Glutamatergic neuron (in vitro differentiated cells): ENCODE measurements around the gene PDHX. TPM values are rescaled to one million over a fixed set of nuclear protein-coding genes. Genes with fewer than 3 reads are reported as not detected.

Experiments used
- DNase-seq: peaks from one replicate; pipeline ENCODE4 v3.0.0; 2022
- H3K27ac Mint-ChIP-seq: one replicate; pipeline ENCODE4 v1.8.0; 2020; ENCODE audit warnings: mild to moderate bottlenecking, mixed read lengths, inconsistent platforms; ENCODE audit not compliant: unreplicated experiment
- H3K27me3 Mint-ChIP-seq: one replicate; pipeline ENCODE4 v1.8.0; 2020; ENCODE audit warnings: mild to moderate bottlenecking, moderate library complexity, mixed read lengths, inconsistent platforms; ENCODE audit not compliant: unreplicated experiment
- H3K36me3 Mint-ChIP-seq: one replicate; pipeline ENCODE4 v1.8.0; 2020; ENCODE audit warnings: mild to moderate bottlenecking, mixed read lengths, inconsistent platforms; ENCODE audit not compliant: unreplicated experiment
- H3K4me1 Mint-ChIP-seq: one replicate; pipeline ENCODE4 v1.8.0; 2020; ENCODE audit warnings: mild to moderate bottlenecking, low read depth, mixed read lengths, inconsistent platforms; ENCODE audit not compliant: unreplicated experiment
- H3K4me3 Mint-ChIP-seq: one replicate; pipeline ENCODE4 v1.8.0; 2020; ENCODE audit warnings: mild to moderate bottlenecking, mixed read lengths, inconsistent platforms; ENCODE audit not compliant: unreplicated experiment
- H3K9me3 Mint-ChIP-seq: one replicate; pipeline ENCODE4 v1.8.0; 2020; ENCODE audit warnings: mild to moderate bottlenecking, moderate library complexity, mixed read lengths, inconsistent platforms; ENCODE audit not compliant: unreplicated experiment
- CTCF ChIP-seq: fragments of 200-600 bp; sonication (generic); IDR thresholded peaks from one replicate; pipeline ENCODE4 v1.5.0; 2021; ENCODE audit not compliant: partially characterized antibody, unreplicated experiment
- total RNA-seq: library from RNA; stranded (reverse); fragmentation: NEBNext Ultra II Directional; extraction: Animal tissue kit (Norgen Biotek cat#: 25700); gene quantifications from one replicate; pipeline ENCODE4 v1.2.1, GENCODE V29; 2021; ENCODE audit not compliant: unreplicated experiment

The PDHX gene
- total RNA-seq, 1 donor from 2014 or later = 46.5 TPM

DNA sequence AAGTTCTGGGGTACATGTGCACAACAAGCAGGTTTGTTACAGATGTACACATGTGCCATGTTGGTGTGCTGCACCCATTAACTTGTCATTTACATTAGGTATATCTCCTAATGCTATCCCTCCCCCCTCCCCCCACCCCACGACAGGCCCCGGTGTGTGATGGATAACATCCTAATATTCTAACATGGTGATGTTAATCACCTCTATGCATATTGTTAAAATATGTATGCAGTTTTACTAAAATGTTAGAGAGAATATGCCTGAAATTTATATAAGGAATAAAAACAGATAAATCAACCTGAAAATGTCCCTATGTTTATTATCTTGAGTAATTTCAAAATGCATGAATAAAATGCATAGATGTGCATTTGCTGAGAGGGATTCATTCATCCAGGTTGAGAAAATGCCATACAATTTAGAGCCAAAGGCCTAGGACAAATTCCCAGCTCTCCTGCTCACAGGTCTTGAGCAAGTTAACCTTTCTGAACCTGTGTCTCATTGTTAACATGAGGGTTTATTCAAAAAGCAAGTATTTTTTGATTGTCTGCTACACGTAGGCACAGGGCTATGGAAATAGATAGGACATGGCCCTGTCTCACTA, 38.9 kb upstream of the PDHX start:
- no peak for TF ChIP-seq CTCF
- peaks cover 4% of the 10 kb centered on the region for H3K27me3 Mint-ChIP-seq
- H3K27ac Mint-ChIP-seq = no peak overlapping the region
- H3K4me3 Mint-ChIP-seq = no peak overlapping the region
- no peak for DNase-seq
- no peaks in the 10 kb centered on the region for H3K4me1 Mint-ChIP-seq
- peaks cover 2% of the 10 kb centered on the region for H3K9me3 Mint-ChIP-seq
- peaks cover 11% of the 10 kb centered on the region for H3K36me3 Mint-ChIP-seq

- TF ChIP-seq CTCF = no peak
- Mint-ChIP-seq H3K27me3 (peaks cover 2% of the 10 kb centered on the region), H3K9me3 (no peaks in the 10 kb centered on the region), H3K36me3 (peaks cover 4% of the 10 kb centered on the region), H3K4me1 (no peaks in the 10 kb centered on the region), H3K27ac (no peak overlapping the region), H3K4me3 (no peak overlapping the region)
- DNase-seq = no peak
Observed at GRCh38 chr11:34881900-34882299, 34.5 kb upstream of the PDHX start.

GRCh38 chr11:34886609-34887008, 29.8 kb upstream of the PDHX start:
- no peaks in the 10 kb centered on the region for H3K9me3 Mint-ChIP-seq

DNA sequence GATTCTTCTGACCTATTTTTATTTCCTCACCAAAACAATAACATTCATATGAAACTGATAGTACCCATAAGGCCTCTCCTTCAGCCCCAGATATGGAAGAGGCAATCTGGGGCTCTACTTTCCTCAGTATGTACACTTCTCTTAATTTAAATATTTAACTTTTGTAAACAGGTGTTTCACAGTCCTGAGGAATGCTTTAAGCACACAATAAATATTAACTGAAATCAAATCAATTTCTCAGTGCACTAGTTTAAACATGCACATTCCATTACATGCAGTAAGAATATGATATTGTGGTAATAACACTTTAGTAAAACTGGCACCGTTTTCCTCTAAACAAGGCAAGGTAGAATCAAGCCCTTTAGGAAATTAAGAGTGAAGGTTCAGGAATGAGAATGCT, 29.2 kb upstream of the PDHX start:
- Mint-ChIP-seq H3K27ac (no peak overlapping the region), H3K4me1 (peaks cover 7% of the 10 kb centered on the region), H3K9me3 (no peaks in the 10 kb centered on the region), H3K27me3 (no peaks in the 10 kb centered on the region), H3K4me3 (no peak overlapping the region), H3K36me3 (no peaks in the 10 kb centered on the region)
- no peak for DNase-seq
- no peak for TF ChIP-seq CTCF

More at GRCh38 chr11:34886609-34887008, 29.8 kb upstream of the PDHX start:
- no peak for TF ChIP-seq CTCF
- no peak for DNase-seq
- peaks cover 2% of the 10 kb centered on the region for H3K36me3 Mint-ChIP-seq
- H3K27ac Mint-ChIP-seq = no peak overlapping the region
- peaks cover 4% of the 10 kb centered on the region for H3K4me1 Mint-ChIP-seq
- H3K4me3 Mint-ChIP-seq = no peak overlapping the region
- no peaks in the 10 kb centered on the region for H3K27me3 Mint-ChIP-seq

DNA sequence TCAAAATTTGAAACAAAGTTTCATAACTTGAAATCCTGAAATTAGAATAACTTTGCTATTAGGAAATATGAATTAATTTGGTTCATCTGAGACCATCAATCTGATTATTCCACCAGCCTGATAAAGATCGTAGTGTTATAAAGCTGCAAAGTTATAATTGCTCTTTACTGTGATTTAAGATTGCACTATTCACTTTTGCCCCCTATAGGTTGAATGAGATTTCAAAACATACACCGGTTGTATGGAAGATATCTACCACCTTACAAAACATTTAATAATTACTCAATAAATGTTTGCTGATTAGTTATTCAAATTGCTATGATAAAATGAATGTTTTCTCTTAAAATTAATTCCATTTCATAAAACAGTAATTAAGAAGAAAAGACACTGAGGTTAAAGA, 26.3 kb upstream of the PDHX start:
- H3K9me3 Mint-ChIP-seq = peaks cover 3% of the 10 kb centered on the region
- H3K36me3 Mint-ChIP-seq = no peaks in the 10 kb centered on the region
- no peak overlapping the region for H3K4me3 Mint-ChIP-seq
- H3K4me1 Mint-ChIP-seq = peaks cover 14% of the 10 kb centered on the region
- H3K27ac Mint-ChIP-seq = no peak overlapping the region
- no peak for DNase-seq
- TF ChIP-seq CTCF = peak; percentile 42
- H3K27me3 Mint-ChIP-seq = peaks cover 3% of the 10 kb centered on the region
